Cardiac muscle cell (in vitro differentiated cells and primary cell): Measurements from ENCODE around the gene GALNT8. TPM values are rescaled to one million over a fixed set of nuclear protein-coding genes. Genes with fewer than 3 reads are reported as not detected.

Source experiments
- DNase-seq, 2 donors: peaks; one replicate each; pipeline versions ENCODE4 v3.0.0 to v3.0.0-alpha.2; 2010 to 2017; ENCODE audit warnings: low read depth in 1 of 2, low spot score in 1 of 2
- H3K27ac ChIP-seq: fragments of 200-600 bp; sonication (generic); 2 replicates; pipeline ENCODE4 v1.5.1; 2016
- H3K27me3 ChIP-seq: fragments of 200-600 bp; sonication (generic); 2 replicates; pipeline ENCODE4 v1.6.0; 2016; ENCODE audit warnings: control low read depth
- H3K36me3 ChIP-seq: fragments of 200-600 bp; sonication (generic); 2 replicates; pipeline ENCODE4 v1.5.1; 2016; ENCODE audit warnings: control low read depth
- H3K4me1 ChIP-seq: fragments of 200-600 bp; sonication (generic); 2 replicates; pipeline ENCODE4 v1.8.1; 2017; ENCODE audit warnings: low read depth, mild to moderate bottlenecking, mixed run types
- H3K4me3 ChIP-seq: fragments of 200-600 bp; sonication (generic); 2 replicates; pipeline ENCODE4 v1.5.1; 2016; ENCODE audit warnings: mild to moderate bottlenecking
- H3K9me3 ChIP-seq: fragments of 200-600 bp; sonication (generic); 2 replicates; pipeline ENCODE4 v1.5.1; 2017; ENCODE audit warnings: low read depth, mild to moderate bottlenecking, control low read depth
- CTCF ChIP-seq: IDR thresholded peaks from 2 replicates; pipeline ENCODE4 v1.5.1; 2012; ENCODE audit warnings: low read depth, mild to moderate bottlenecking, low read length
- polyA plus RNA-seq: library from polyadenylated mRNA; unstranded; fragments of >200 nt; fragmentation: Nextera tagmentation; extraction: Ambion mirVana; gene quantifications from 2 replicates; pipeline ENCODE4 v1.2.1, GENCODE V29; 2016
- total RNA-seq: library from RNA; depleted of rRNA; stranded (reverse); fragments of >200 nt; gene quantifications from 2 replicates; pipeline ENCODE4 v1.2.3, GENCODE V29; 2016

GALNT8 gene
- total and polyA plus RNA-seq, 2 experiments from 2014 or later = 2.7 to 4.2 TPM

- no peaks in the 10 kb centered on the region for H3K4me1 ChIP-seq
- TF ChIP-seq CTCF = no peak
- no peaks in the 10 kb centered on the region for H3K36me3 ChIP-seq
- H3K27me3 ChIP-seq = no peaks in the 10 kb centered on the region
- H3K9me3 ChIP-seq = no peaks in the 10 kb centered on the region
- no peak overlapping the region for H3K4me3 ChIP-seq
- no peak overlapping the region for H3K27ac ChIP-seq
- DNase-seq = no peak
These were observed 51.9 kb downstream of the GALNT8 start for GRCh38 chr12:4771960-4772566.

- Histone ChIP-seq H3K9me3 (no peaks in the 10 kb centered on the region), H3K36me3 (no peaks in the 10 kb centered on the region), H3K27me3 (no peaks in the 10 kb centered on the region), H3K4me3 (no peak overlapping the region), H3K4me1 (no peaks in the 10 kb centered on the region), H3K27ac (no peak overlapping the region)
- TF ChIP-seq CTCF = no peak
- DNase-seq = no peak
These were observed 55.7 kb downstream of the GALNT8 start for GRCh38 chr12:4775936-4776335.

- H3K9me3 ChIP-seq = no peaks in the 10 kb centered on the region
- no peak for TF ChIP-seq CTCF
- H3K4me3 ChIP-seq = no peak overlapping the region
- DNase-seq = no peak
- H3K36me3 ChIP-seq = no peaks in the 10 kb centered on the region
- H3K27ac ChIP-seq = no peak overlapping the region
- H3K4me1 ChIP-seq = no peaks in the 10 kb centered on the region
- H3K27me3 ChIP-seq = no peaks in the 10 kb centered on the region
These were observed 59.5 kb downstream of the GALNT8 start for GRCh38 chr12:4779749-4780148.

- no peak for DNase-seq
- no peak for TF ChIP-seq CTCF
- no peaks in the 10 kb centered on the region for H3K4me1 ChIP-seq
These were observed 60.7 kb downstream of the GALNT8 start for GRCh38 chr12:4780641-4781611.

GRCh38 chr12:4784404-4785054, 64.3 kb downstream of the GALNT8 start:
- Histone ChIP-seq H3K4me3 (no peak overlapping the region), H3K27ac (no peak overlapping the region), H3K9me3 (no peaks in the 10 kb centered on the region), H3K36me3 (no peaks in the 10 kb centered on the region), H3K4me1 (no peaks in the 10 kb centered on the region), H3K27me3 (no peaks in the 10 kb centered on the region)
- no peak for DNase-seq
- TF ChIP-seq CTCF = no peak

More at GRCh38 chr12:4780641-4781611, 60.7 kb downstream of the GALNT8 start:
- Histone ChIP-seq H3K36me3 (no peaks in the 10 kb centered on the region), H3K27me3 (no peaks in the 10 kb centered on the region), H3K27ac (no peak overlapping the region), H3K4me3 (no peak overlapping the region), H3K9me3 (no peaks in the 10 kb centered on the region)
